Gastrocnemius medialis (tissue), 4 donors: ENCODE data around the gene ASB10. TPM values are rescaled to one million over a fixed set of nuclear protein-coding genes. Genes with fewer than 3 reads are reported as not detected.

Experiments
- ATAC-seq, 2 donors: fragments of 150-250 bp; one replicate each; pipeline ENCODE4 v1.9.1; 2016
- DNase-seq, 2 donors: peaks; one replicate each; pipeline ENCODE4 v3.0.0-alpha.2; 2019
- H3K27ac ChIP-seq, 4 donors: fragments of 200-600 bp; sonication (generic); 1 replicate in 1 of 4; 2 replicates in 3 of 4; pipeline ENCODE4 v1.5.1; 2016 to 2018; ENCODE audit warnings: mild to moderate bottlenecking in 2 of 4, moderate library complexity in 1 of 4
- H3K27me3 ChIP-seq, 3 donors: fragments of 200-600 bp; sonication (generic) in 2 of 3; 1 replicate in 1 of 3; 2 replicates in 2 of 3; pipeline versions ENCODE4 v1.5.1 to v1.6.0; 2016 to 2019; ENCODE audit warnings: mild to moderate bottlenecking in 1 of 3, moderate library complexity in 1 of 3
- H3K36me3 ChIP-seq, 2 donors: fragments of 200-600 bp; sonication (generic) in 1 of 2; one replicate each; pipeline ENCODE4 v1.5.1; 2017 to 2018
- H3K4me1 ChIP-seq, 2 donors: fragments of 200-600 bp; sonication (generic) in 1 of 2; one replicate each; pipeline ENCODE4 v1.5.1; 2016 to 2017; ENCODE audit warnings: mild to moderate bottlenecking in 2 of 2
- H3K4me3 ChIP-seq, 4 donors: fragments of 200-600 bp; sonication (generic) in 3 of 4; 1 replicate in 1 of 4; 2 replicates in 3 of 4; pipeline ENCODE4 v1.5.1; 2016 to 2019; ENCODE audit warnings: mild to moderate bottlenecking in 2 of 4
- H3K9me3 ChIP-seq, 3 donors: fragments of 200-600 bp; sonication (generic) in 2 of 3; 1 replicate in 1 of 3; 2 replicates in 2 of 3; pipeline ENCODE4 v1.5.1; 2016 to 2019
- POLR2A ChIP-seq, 2 donors: fragments of 450-650 bp; IDR thresholded peaks; one replicate each; pipeline ENCODE4 v1.6.1; 2017; ENCODE audit warnings: antibody characterized with exemption in 2 of 2, mild to moderate bottlenecking in 2 of 2, moderate library complexity in 2 of 2
- in situ Hi-C, 4 donors: fragments of 200-750 bp; cut with MboI; loops; one replicate each; pipeline versions ENCODE4 v1.15.0 to v1.8.0; 2017; ENCODE audit warnings: low sequenced_read_pairs in 4 of 4
- intact Hi-C: fragments of 100-400 bp; cut with DNase I; formaldehyde crosslinking; loops from one replicate; pipeline ENCODE4 v1.15.1; 2023; ENCODE audit warnings: low total_unique reads
- total RNA-seq, 4 donors: library from RNA; depleted of rRNA; stranded (reverse); fragments of >200 nt; gene quantifications; one replicate each; pipeline versions ENCODE4 v1.1.0 to v1.2.3, GENCODE V29; 2016
- TF ChIP-seq, protein P1 (sequence below), 5 experiments: fragments of 450-650 bp in 3 of 5; fragments of 200-600 bp in 2 of 5; sonication (generic) in 2 of 5; IDR thresholded peaks in 4 of 5; conservative IDR thresholded peaks in 1 of 5; 1 replicate in 4 of 5; 2 replicates in 1 of 5; pipeline ENCODE4 v1.5.1; 2016 to 2019; ENCODE audit warnings: antibody characterized with exemption in 5 of 5, mild to moderate bottlenecking in 3 of 5, moderate library complexity in 3 of 5

The ASB10 gene
- total RNA-seq, 4 donors from 2014 or later, result 17.1 to 24.8 (median 21.6) TPM

DNA sequence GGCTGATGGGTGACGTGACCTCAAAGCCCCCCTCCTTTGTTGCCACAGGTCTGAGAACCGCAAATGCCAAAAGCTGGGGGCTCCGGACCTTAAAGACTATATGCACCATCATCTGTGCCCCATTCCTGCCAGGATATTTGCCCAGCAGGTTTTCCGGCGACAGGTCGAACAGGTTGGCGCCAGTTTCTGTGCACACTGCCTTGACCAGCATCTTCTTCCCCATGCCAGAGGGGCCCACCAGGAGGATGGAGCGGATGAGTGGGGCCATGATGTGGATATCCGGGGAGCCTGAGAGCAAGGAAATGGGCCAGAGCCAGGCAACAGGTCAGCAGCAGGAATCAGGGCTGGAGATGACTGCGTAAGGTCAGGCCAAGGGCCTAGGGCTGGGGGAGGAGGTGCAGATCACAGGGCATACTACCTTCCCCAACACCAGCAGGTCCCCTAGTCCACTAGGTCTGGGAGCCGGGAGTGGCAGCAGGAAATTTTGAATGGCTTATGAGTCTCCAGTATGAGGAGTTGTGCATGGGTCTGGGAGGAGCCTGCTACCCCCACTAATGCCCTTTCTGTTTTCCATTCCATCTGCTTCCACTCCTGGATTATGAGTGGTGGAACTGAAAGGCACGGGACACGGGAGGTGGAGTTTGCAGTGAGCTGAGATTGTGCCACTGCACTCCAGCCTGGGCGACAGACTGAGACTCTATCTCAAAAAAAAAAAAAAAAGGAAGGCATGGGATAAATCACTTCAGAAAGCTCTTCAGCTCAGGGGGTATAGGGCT, 6.3 kb upstream of the ASB10 start:
- Histone ChIP-seq H3K4me1 (peaks cover 1 to 9% of the 10 kb centered on the region in 2 donors), H3K27me3 (no peaks in the 10 kb centered on the region), H3K27ac (no peak overlapping the region), H3K4me3 (no peak overlapping the region), H3K9me3 (no peaks in the 10 kb centered on the region), H3K36me3 (no peaks in the 10 kb centered on the region)
- DNase-seq (no peak), ATAC-seq (no peak)
- in situ Hi-C loops, result no loop called here
- intact Hi-C loops, result loop anchor here (10.0 kb wide), 1 partner anchor 111 kb away; no protein-coding TSS in a partner anchor
- TF ChIP-seq POLR2A (IDR thresholded peaks at IDR 0.05), result no peak
- TF ChIP-seq, protein P1, sequence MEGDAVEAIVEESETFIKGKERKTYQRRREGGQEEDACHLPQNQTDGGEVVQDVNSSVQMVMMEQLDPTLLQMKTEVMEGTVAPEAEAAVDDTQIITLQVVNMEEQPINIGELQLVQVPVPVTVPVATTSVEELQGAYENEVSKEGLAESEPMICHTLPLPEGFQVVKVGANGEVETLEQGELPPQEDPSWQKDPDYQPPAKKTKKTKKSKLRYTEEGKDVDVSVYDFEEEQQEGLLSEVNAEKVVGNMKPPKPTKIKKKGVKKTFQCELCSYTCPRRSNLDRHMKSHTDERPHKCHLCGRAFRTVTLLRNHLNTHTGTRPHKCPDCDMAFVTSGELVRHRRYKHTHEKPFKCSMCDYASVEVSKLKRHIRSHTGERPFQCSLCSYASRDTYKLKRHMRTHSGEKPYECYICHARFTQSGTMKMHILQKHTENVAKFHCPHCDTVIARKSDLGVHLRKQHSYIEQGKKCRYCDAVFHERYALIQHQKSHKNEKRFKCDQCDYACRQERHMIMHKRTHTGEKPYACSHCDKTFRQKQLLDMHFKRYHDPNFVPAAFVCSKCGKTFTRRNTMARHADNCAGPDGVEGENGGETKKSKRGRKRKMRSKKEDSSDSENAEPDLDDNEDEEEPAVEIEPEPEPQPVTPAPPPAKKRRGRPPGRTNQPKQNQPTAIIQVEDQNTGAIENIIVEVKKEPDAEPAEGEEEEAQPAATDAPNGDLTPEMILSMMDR (IDR thresholded peaks at IDR 0.05 in 4 of 5, conservative IDR thresholded peaks at IDR 0.05 in 1 of 5), result no peak

DNA sequence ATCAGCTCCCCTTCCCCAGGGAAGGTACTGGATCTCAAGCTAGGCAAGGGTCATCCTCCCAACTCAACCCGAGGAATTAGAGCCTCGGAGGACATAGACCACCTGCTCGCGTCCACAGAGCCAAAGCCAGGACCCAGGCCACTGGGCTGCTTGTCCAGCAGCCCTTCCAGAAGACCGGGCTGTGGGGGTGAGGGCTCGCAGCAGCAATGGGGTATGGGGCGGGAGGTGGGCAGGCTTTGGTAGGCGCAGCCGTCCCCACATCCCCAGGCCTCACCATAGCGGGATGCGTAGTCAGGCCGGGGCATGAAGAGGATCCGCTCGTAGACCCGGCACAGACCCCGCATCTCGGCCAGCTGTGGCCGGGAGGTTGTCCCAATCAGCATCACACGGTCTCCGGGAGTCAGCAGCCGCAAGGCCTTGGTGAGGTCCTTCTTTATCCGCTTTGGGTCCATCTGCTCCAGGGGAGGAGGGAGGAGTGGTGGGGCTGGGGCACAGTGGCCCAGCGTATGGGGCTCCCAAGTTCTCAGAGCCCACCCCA, 5.0 kb upstream of the ASB10 start:
- ATAC-seq (no peak), DNase-seq (no peak)
- H3K27me3 ChIP-seq, result no peaks in the 10 kb centered on the region
- in situ Hi-C loops, result no loop called here
- intact Hi-C loops, result loop anchor here (10.0 kb wide), 1 partner anchor 113 kb away; no protein-coding TSS in a partner anchor
- TF ChIP-seq POLR2A (IDR thresholded peaks at IDR 0.05), result no peak
- TF ChIP-seq, protein P1 (IDR thresholded peaks at IDR 0.05 in 4 of 5, conservative IDR thresholded peaks at IDR 0.05 in 1 of 5), result no peak
- H3K4me1 ChIP-seq, result peaks cover 7 to 15% of the 10 kb centered on the region in 2 donors
- H3K4me3 ChIP-seq, result no peak overlapping the region
- H3K27ac ChIP-seq, result peak overlapping the region; percentile 46 to 74 (median 64)
- H3K36me3 ChIP-seq, result no peaks in the 10 kb centered on the region
- H3K9me3 ChIP-seq, result no peaks in the 10 kb centered on the region

DNA sequence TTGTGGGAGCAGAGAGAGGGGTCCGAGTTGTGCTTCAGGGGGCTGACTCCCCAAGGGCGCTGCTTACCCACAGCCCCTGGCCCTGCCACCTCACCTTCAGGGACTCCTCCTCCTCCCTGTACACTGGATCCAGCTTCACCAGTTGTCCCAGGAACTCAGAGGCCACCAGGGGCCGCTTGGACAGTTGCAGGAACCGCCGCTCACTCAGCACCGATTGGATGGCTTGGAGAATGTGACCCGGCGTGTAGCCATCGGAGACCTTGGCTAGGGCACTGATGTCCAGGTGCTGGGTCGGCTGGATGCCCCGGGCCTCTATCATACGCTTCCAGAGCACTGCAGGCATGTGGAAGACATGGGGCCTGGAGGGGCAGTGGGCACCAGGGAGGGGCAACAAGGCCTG, 4.5 kb upstream of the ASB10 start:
- in situ Hi-C loops (no loop called here), intact Hi-C loops (loop anchor here (10.0 kb wide), 1 partner anchor 113 kb away; no protein-coding TSS in a partner anchor)
- DNase-seq, result peak; percentile 67 to 84
- Histone ChIP-seq H3K9me3 (no peaks in the 10 kb centered on the region), H3K27ac (peak overlapping the region; percentile 46 to 74 (median 64)), H3K4me1 (peaks cover 11 to 20% of the 10 kb centered on the region in 2 donors), H3K36me3 (no peaks in the 10 kb centered on the region), H3K27me3 (no peaks in the 10 kb centered on the region), H3K4me3 (no peak overlapping the region)
- TF ChIP-seq, protein P1 (IDR thresholded peaks at IDR 0.05 in 4 of 5, conservative IDR thresholded peaks at IDR 0.05 in 1 of 5), result peak in 4 of 5 experiments; percentile 6 to 43 (median 36)
- TF ChIP-seq POLR2A (IDR thresholded peaks at IDR 0.05), result no peak
- peak; percentile 30 to 39 for ATAC-seq

DNA sequence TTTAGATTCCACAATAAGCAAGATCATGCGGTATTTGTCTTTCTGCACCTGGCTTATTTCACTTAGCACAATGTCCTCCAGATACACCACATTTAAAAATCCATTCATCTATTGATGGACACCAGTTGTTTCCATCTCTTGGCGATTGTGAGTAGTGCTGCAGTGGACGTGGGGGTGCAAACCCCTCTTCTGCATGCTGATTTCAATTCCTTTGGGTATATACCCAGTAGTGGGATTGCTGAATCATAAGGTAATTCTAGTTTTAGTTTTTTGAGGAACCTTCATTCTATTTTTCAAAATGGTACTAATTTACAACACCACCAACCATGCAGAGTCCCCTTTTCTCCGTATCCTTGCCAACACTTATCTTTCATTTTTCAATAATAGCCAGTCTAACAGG, 2.0 kb upstream of the ASB10 start:
- peak overlapping the region in 3 of 4 donors; percentile 91 to 100 (median 98) for H3K27ac ChIP-seq
- no peak overlapping the region for H3K4me3 ChIP-seq
- DNase-seq (no peak), ATAC-seq (no peak)
- H3K27me3 ChIP-seq, result no peaks in the 10 kb centered on the region
- TF ChIP-seq, protein P1 (IDR thresholded peaks at IDR 0.05 in 4 of 5, conservative IDR thresholded peaks at IDR 0.05 in 1 of 5), result no peak
- no peak for TF ChIP-seq POLR2A (IDR thresholded peaks at IDR 0.05)
- H3K4me1 ChIP-seq, result peaks cover 26 to 37% of the 10 kb centered on the region in 2 donors
- H3K9me3 ChIP-seq, result no peaks in the 10 kb centered on the region
- H3K36me3 ChIP-seq, result no peaks in the 10 kb centered on the region
- intact Hi-C loops (loop anchor here (5.0 kb wide), 2 partner anchors 107 to 162 kb away; partner anchors contain the start of genes ABCB8, FASTK and TMUB1), in situ Hi-C loops (no loop called here)
